ENCODE results near the gene TPCN2. TPM values are rescaled to one million over a fixed set of nuclear protein-coding genes. Genes with fewer than 3 reads are reported as not detected.

The TPCN2 gene
- total RNA-seq, 3 donors from 2014 or later (not counting 1 experiment from before 2014, with no cell fraction given), result 14.9 to 18.3 (median 18.2) TPM

GRCh38 chr11:69037074-69037473 is 11.7 kb upstream of the TPCN2 start:
- no peaks in the 10 kb centered on the region for H3K36me3 ChIP-seq (ENCODE audit: control insufficient read depth, insufficient read depth, low read length)
- H3K4me1 Mint-ChIP-seq, result no peaks in the 10 kb centered on the region
- no peak overlapping the region for H3K4me3 ChIP-seq (ENCODE audit: low read length)
- no peak overlapping the region for H3K27ac Mint-ChIP-seq
- no peak overlapping the region for H3K4me3 Mint-ChIP-seq
- H3K27ac ChIP-seq (ENCODE audit: low read length), result no peak overlapping the region
- intact Hi-C loops (cut with micrococcal nuclease), result no loop called here
- TF ChIP-seq CTCF (IDR thresholded peaks at IDR 0.05), result no peak
- DNase-seq (no peak), ATAC-seq (no peak)
- WGBS (ENCODE audit: insufficient coverage), result 92% methylated on average over 16 of the region's 18 CpGs
- H3K36me3 Mint-ChIP-seq, result no peaks in the 10 kb centered on the region
- no peaks in the 10 kb centered on the region for H3K27me3 ChIP-seq (ENCODE audit: control insufficient read depth, insufficient read depth, low read length)
- H3K9me3 ChIP-seq (ENCODE audit: control insufficient read depth, insufficient read depth, low read length), result no peaks in the 10 kb centered on the region
- no peaks in the 10 kb centered on the region for H3K4me1 ChIP-seq (ENCODE audit: control insufficient read depth, insufficient read depth, low read length)
- H3K27me3 Mint-ChIP-seq (ENCODE audit: low read depth in 2 of 2), result peaks cover 0 to 8% of the 10 kb centered on the region in 2 donors
- no peaks in the 10 kb centered on the region for H3K9me3 Mint-ChIP-seq

- DNase-seq (no peak), ATAC-seq (no peak)
- no peak overlapping the region for H3K4me3 ChIP-seq (ENCODE audit: low read length)
- Mint-ChIP-seq H3K27me3 (ENCODE audit: low read depth in 2 of 2) (peaks cover 0 to 8% of the 10 kb centered on the region in 2 donors), H3K4me1 (no peaks in the 10 kb centered on the region), H3K36me3 (no peaks in the 10 kb centered on the region), H3K27ac (no peak overlapping the region), H3K9me3 (no peaks in the 10 kb centered on the region), H3K4me3 (no peak overlapping the region)
- H3K36me3 ChIP-seq (ENCODE audit: control insufficient read depth, insufficient read depth, low read length), result no peaks in the 10 kb centered on the region
- intact Hi-C loops (cut with micrococcal nuclease), result no loop called here
- H3K27ac ChIP-seq (ENCODE audit: low read length), result no peak overlapping the region
- no peak for TF ChIP-seq CTCF (IDR thresholded peaks at IDR 0.05)
- H3K4me1 ChIP-seq (ENCODE audit: control insufficient read depth, insufficient read depth, low read length), result no peaks in the 10 kb centered on the region
- no peaks in the 10 kb centered on the region for H3K27me3 ChIP-seq (ENCODE audit: control insufficient read depth, insufficient read depth, low read length)
- no peaks in the 10 kb centered on the region for H3K9me3 ChIP-seq (ENCODE audit: control insufficient read depth, insufficient read depth, low read length)
- 90% methylated on average over 8 of the region's 8 CpGs for WGBS (ENCODE audit: insufficient coverage)
Measured at GRCh38 chr11:69037544-69037943, 11.2 kb upstream of the TPCN2 start.

GRCh38 chr11:69039501-69039900 is 9.2 kb upstream of the TPCN2 start:
- Histone ChIP-seq H3K4me1 (ENCODE audit: control insufficient read depth, insufficient read depth, low read length) (no peaks in the 10 kb centered on the region), H3K27me3 (ENCODE audit: control insufficient read depth, insufficient read depth, low read length) (no peaks in the 10 kb centered on the region), H3K9me3 (ENCODE audit: control insufficient read depth, insufficient read depth, low read length) (no peaks in the 10 kb centered on the region), H3K4me3 (ENCODE audit: low read length) (no peak overlapping the region), H3K27ac (ENCODE audit: low read length) (no peak overlapping the region), H3K36me3 (ENCODE audit: control insufficient read depth, insufficient read depth, low read length) (no peaks in the 10 kb centered on the region)
- no peak overlapping the region for H3K27ac Mint-ChIP-seq
- H3K4me3 Mint-ChIP-seq, result no peak overlapping the region
- H3K9me3 Mint-ChIP-seq, result no peaks in the 10 kb centered on the region
- H3K36me3 Mint-ChIP-seq, result no peaks in the 10 kb centered on the region
- 88% methylated on average over 1 of the region's 1 CpG for WGBS (ENCODE audit: insufficient coverage)
- no peaks in the 10 kb centered on the region for H3K4me1 Mint-ChIP-seq
- intact Hi-C loops (cut with micrococcal nuclease), result no loop called here
- peaks cover 4 to 5% of the 10 kb centered on the region in 2 donors for H3K27me3 Mint-ChIP-seq (ENCODE audit: low read depth in 2 of 2)
- no peak for TF ChIP-seq CTCF (IDR thresholded peaks at IDR 0.05)
- no peak for DNase-seq
- no peak for ATAC-seq

GRCh38 chr11:69040051-69040450 is 8.7 kb upstream of the TPCN2 start:
- no peaks in the 10 kb centered on the region for H3K36me3 ChIP-seq (ENCODE audit: control insufficient read depth, insufficient read depth, low read length)
- no peaks in the 10 kb centered on the region for H3K9me3 ChIP-seq (ENCODE audit: control insufficient read depth, insufficient read depth, low read length)
- WGBS (ENCODE audit: insufficient coverage), result 94% methylated on average over 6 of the region's 6 CpGs
- Mint-ChIP-seq H3K9me3 (no peaks in the 10 kb centered on the region), H3K27ac (no peak overlapping the region), H3K4me3 (no peak overlapping the region), H3K27me3 (ENCODE audit: low read depth in 2 of 2) (peaks cover 2 to 11% of the 10 kb centered on the region in 2 donors), H3K36me3 (no peaks in the 10 kb centered on the region), H3K4me1 (no peaks in the 10 kb centered on the region)
- no peaks in the 10 kb centered on the region for H3K27me3 ChIP-seq (ENCODE audit: control insufficient read depth, insufficient read depth, low read length)
- ATAC-seq, result no peak
- intact Hi-C loops (cut with micrococcal nuclease), result no loop called here
- no peaks in the 10 kb centered on the region for H3K4me1 ChIP-seq (ENCODE audit: control insufficient read depth, insufficient read depth, low read length)
- H3K27ac ChIP-seq (ENCODE audit: low read length), result no peak overlapping the region
- H3K4me3 ChIP-seq (ENCODE audit: low read length), result no peak overlapping the region
- DNase-seq, result no peak
- no peak for TF ChIP-seq CTCF (IDR thresholded peaks at IDR 0.05)

Measured in natural killer cell (primary cell).